Neuronal stem cell (in vitro differentiated cells): ENCODE measurements around the gene BEX2.

Experiments
- DNase-seq: peaks from one replicate; pipeline ENCODE4 v3.0.0-alpha.2; 2013; ENCODE audit warnings: low spot score
- H2AFZ ChIP-seq: one replicate; pipeline ENCODE4 v1.6.1; 2013; ENCODE audit warnings: mild to moderate bottlenecking, low read length, inconsistent platforms
- H2AK5ac ChIP-seq: 2 replicates; pipeline ENCODE4 v1.6.1; 2013; ENCODE audit warnings: low read depth, mild to moderate bottlenecking, inconsistent platforms, low read length, moderate library complexity, mixed read lengths
- H2BK120ac ChIP-seq: 2 replicates; pipeline ENCODE4 v1.6.1; 2013; ENCODE audit warnings: low read depth, mild to moderate bottlenecking, inconsistent platforms, low read length, moderate library complexity, mixed read lengths
- H2BK12ac ChIP-seq: one replicate; pipeline ENCODE4 v1.6.1; 2013; ENCODE audit warnings: low read length, inconsistent platforms
- H2BK15ac ChIP-seq: 2 replicates; pipeline ENCODE4 v1.6.1; 2013; ENCODE audit warnings: mild to moderate bottlenecking, low read length, inconsistent platforms, mixed read lengths
- H2BK5ac ChIP-seq: one replicate; pipeline ENCODE4 v1.6.1; 2013; ENCODE audit warnings: inconsistent platforms, mild to moderate bottlenecking, low read length, moderate library complexity
- H3K14ac ChIP-seq: one replicate; pipeline ENCODE4 v1.6.1; 2013; ENCODE audit warnings: low read length, inconsistent platforms
- H3K18ac ChIP-seq: 2 replicates; pipeline ENCODE4 v1.6.1; 2013; ENCODE audit warnings: low read length, inconsistent platforms
- H3K23ac ChIP-seq: 2 replicates; pipeline ENCODE4 v1.6.1; 2013; ENCODE audit warnings: low read depth, mild to moderate bottlenecking, mixed read lengths, low read length, inconsistent platforms; ENCODE audit not compliant: poor library complexity
- H3K27ac ChIP-seq: replicated peaks from 3 replicates; pipeline ENCODE4 v1.5.1; 2013; ENCODE audit warnings: low read length, inconsistent platforms
- H3K27me3 ChIP-seq, 3 experiments: 2 replicates each; pipeline ENCODE4 v1.6.1; 2013; ENCODE audit warnings: low read length in 3 of 3, mild to moderate bottlenecking in 2 of 3, inconsistent platforms in 1 of 3, low read depth in 1 of 3, mixed read lengths in 1 of 3, moderate library complexity in 1 of 3; ENCODE audit not compliant: control insufficient read depth in 3 of 3, insufficient read depth in 3 of 3
- H3K36me3 ChIP-seq, 2 donors: replicated peaks in 1 of 2; 2 replicates each; pipeline ENCODE4 v1.6.1; 2013; ENCODE audit warnings: low read length in 2 of 2; ENCODE audit not compliant: control insufficient read depth in 2 of 2, insufficient read depth in 2 of 2
- H3K4ac ChIP-seq: 2 replicates; pipeline ENCODE4 v1.6.1; 2013; ENCODE audit warnings: inconsistent platforms, mild to moderate bottlenecking, low read length, moderate library complexity
- H3K4me1 ChIP-seq, 2 donors: 1 replicate in 1 of 2; 2 replicates in 1 of 2; pipeline ENCODE4 v1.6.1; 2013; ENCODE audit warnings: low read length in 2 of 2, low read depth in 1 of 2; ENCODE audit not compliant: control insufficient read depth in 2 of 2, insufficient read depth in 1 of 2
- H3K4me2 ChIP-seq: one replicate; pipeline ENCODE4 v1.6.1; 2013; ENCODE audit warnings: mild to moderate bottlenecking, low read length, inconsistent platforms; ENCODE audit not compliant: insufficient read depth, poor library complexity, severe bottlenecking
- H3K4me3 ChIP-seq, 2 donors: 2 replicates each; pipeline ENCODE4 v1.5.1; 2013; ENCODE audit warnings: low read length in 2 of 2, mild to moderate bottlenecking in 2 of 2, inconsistent platforms in 1 of 2, moderate library complexity in 1 of 2
- H3K79me1 ChIP-seq: one replicate; pipeline ENCODE4 v1.6.1; 2013; ENCODE audit warnings: low read depth, mild to moderate bottlenecking, inconsistent platforms, low read length, moderate library complexity
- H3K9ac ChIP-seq: one replicate; pipeline ENCODE4 v1.6.1; 2013; ENCODE audit warnings: mild to moderate bottlenecking, low read depth, low read length, inconsistent platforms; ENCODE audit not compliant: poor library complexity
- H3K9me3 ChIP-seq, 2 donors: replicated peaks in 1 of 2; 2 replicates each; pipeline versions ENCODE3 to v1.6.1; 2013; ENCODE audit warnings: low read length in 2 of 2, mild to moderate bottlenecking in 2 of 2, inconsistent platforms in 1 of 2, low read depth in 1 of 2, mixed read lengths in 1 of 2, moderate library complexity in 1 of 2; ENCODE audit not compliant: control insufficient read depth in 2 of 2, insufficient read depth in 1 of 2
- H4K8ac ChIP-seq: one replicate; pipeline ENCODE4 v1.6.1; 2013; ENCODE audit warnings: low read depth, mild to moderate bottlenecking, inconsistent platforms, low read length, moderate library complexity
- H4K91ac ChIP-seq: one replicate; pipeline ENCODE4 v1.6.1; 2013; ENCODE audit warnings: low read length, low read depth, mild to moderate bottlenecking, inconsistent platforms; ENCODE audit not compliant: poor library complexity
- WGBS, 2 donors: extraction: QIAGEN DNeasy Blood & Tissue Kit; methylation state at CpG; one replicate each; pipeline ENCODE4 v1.1.7; 2013; ENCODE audit warnings: missing lambda C conversion rate in 2 of 2, mixed read lengths in 1 of 2; ENCODE audit not compliant: insufficient read length in 2 of 2, insufficient replicate concordance in 1 of 2; ENCODE audit errors: extremely low coverage in 2 of 2; 5-methylcytosine and 5-hydroxymethylcytosine counted together

Gene BEX2

GRCh38 chrX:103356858-103357257 is 46.1 kb upstream of the BEX2 start:
- DNase-seq: no peak
- Histone ChIP-seq H4K91ac (no peak overlapping the region), H3K14ac (no peak overlapping the region), H3K4ac (no peak overlapping the region), H2BK15ac (no peak overlapping the region), H3K9me3 (no peaks in the 10 kb centered on the region), H3K18ac (no peak overlapping the region), H2BK5ac (no peak overlapping the region), H2BK12ac (no peak overlapping the region), H2AK5ac (no peak overlapping the region), H3K23ac (no peak overlapping the region), H3K4me1 (peaks cover 0 to 4% of the 10 kb centered on the region in 2 donors), H3K4me3 (peak overlapping the region; percentile 85 to 99), H3K79me1 (no peaks in the 10 kb centered on the region), H3K36me3 (peaks cover 0 to 12% of the 10 kb centered on the region in 2 donors), H2BK120ac (no peak overlapping the region), H4K8ac (no peak overlapping the region), H3K9ac (no peak overlapping the region), H2AFZ (peak overlapping the region; percentile 87), H3K27me3 (no peaks in the 10 kb centered on the region), H3K27ac (peak overlapping the region; percentile 73), H3K4me2 (peak overlapping the region; percentile 40)
- no CpG with 5 or more reads among the region's 13 CpGs for WGBS, 2 donors

- Histone ChIP-seq H3K4me2 (peak within 1 kb of the TSS; percentile 40), H2BK120ac (no peak within 1 kb of the TSS), H3K4ac (no peak within 1 kb of the TSS), H2BK5ac (no peak within 1 kb of the TSS), H3K79me1 (no peaks in the 10 kb centered on the region), H3K9ac (peak within 1 kb of the TSS; percentile 79), H2AK5ac (no peak within 1 kb of the TSS), H3K36me3 (peaks cover 0 to 12% of the 10 kb centered on the region in 2 donors), H3K27ac (peak within 1 kb of the TSS; percentile 73), H4K91ac (no peak within 1 kb of the TSS), H3K27me3 (no peaks in the 10 kb centered on the region), H3K4me1 (no peaks in the 10 kb centered on the region), H3K4me3 (peak within 1 kb of the TSS; percentile 85 to 99), H3K14ac (no peak within 1 kb of the TSS), H3K9me3 (no peaks in the 10 kb centered on the region), H3K23ac (no peak within 1 kb of the TSS), H3K18ac (peak within 1 kb of the TSS; percentile 24), H2BK15ac (no peak within 1 kb of the TSS), H4K8ac (no peak within 1 kb of the TSS), H2BK12ac (no peak within 1 kb of the TSS), H2AFZ (peak within 1 kb of the TSS; percentile 87)
- no peak for DNase-seq
- no CpG with 5 or more reads among the region's 18 CpGs for WGBS, 2 donors
Measured at GRCh38 chrX:103356130-103356798, 45.5 kb upstream of the BEX2 start, which contains the start of gene TCEAL9. TCEAL9 (plus strand) TSS chrX:103356506; CDS start chrX:103357685, 1,179 bp downstream.

GRCh38 chrX:103347682-103348397 is 37.0 kb upstream of the BEX2 start:
- H3K4me3 ChIP-seq: no peak overlapping the region
- no peaks in the 10 kb centered on the region for H3K4me1 ChIP-seq
- H3K9ac ChIP-seq: no peak overlapping the region
- H3K18ac ChIP-seq: no peak overlapping the region
- no peak overlapping the region for H3K14ac ChIP-seq
- peaks cover 0 to 3% (median 0%) of the 10 kb centered on the region in 3 experiments for H3K27me3 ChIP-seq
- peak overlapping the region; percentile 40 for H2AFZ ChIP-seq
- H3K4me2 ChIP-seq: peak overlapping the region; percentile 45
- H3K4ac ChIP-seq: no peak overlapping the region
- no peak overlapping the region for H2BK5ac ChIP-seq
- no peaks in the 10 kb centered on the region for H3K9me3 ChIP-seq
- H4K8ac ChIP-seq: no peak overlapping the region
- no peaks in the 10 kb centered on the region for H3K79me1 ChIP-seq
- H2BK120ac ChIP-seq: no peak overlapping the region
- H2BK15ac ChIP-seq: no peak overlapping the region
- no peak for DNase-seq
- H4K91ac ChIP-seq: no peak overlapping the region
- no peak overlapping the region for H3K27ac ChIP-seq
- no peak overlapping the region for H2AK5ac ChIP-seq
- no CpG with 5 or more reads among the region's 29 CpGs for WGBS, 2 donors
- H3K36me3 ChIP-seq: no peaks in the 10 kb centered on the region
- no peak overlapping the region for H2BK12ac ChIP-seq
- H3K23ac ChIP-seq: no peak overlapping the region

GRCh38 chrX:103344606-103345005 is 33.8 kb upstream of the BEX2 start:
- H3K4me3 ChIP-seq: no peak overlapping the region
- H3K23ac ChIP-seq: no peak overlapping the region
- no peak overlapping the region for H2BK120ac ChIP-seq
- no CpG with 5 or more reads among the region's 2 CpGs for WGBS, 2 donors
- H3K4me1 ChIP-seq: no peaks in the 10 kb centered on the region
- DNase-seq: no peak
- no peaks in the 10 kb centered on the region for H3K36me3 ChIP-seq
- no peak overlapping the region for H3K9ac ChIP-seq
- H2BK12ac ChIP-seq: no peak overlapping the region
- no peak overlapping the region for H3K18ac ChIP-seq
- H3K27ac ChIP-seq: no peak overlapping the region
- no peak overlapping the region for H2AFZ ChIP-seq
- H2BK15ac ChIP-seq: no peak overlapping the region
- H2BK5ac ChIP-seq: no peak overlapping the region
- H4K91ac ChIP-seq: no peak overlapping the region
- no peak overlapping the region for H4K8ac ChIP-seq
- H3K4me2 ChIP-seq: no peak overlapping the region
- peaks cover 0 to 3% (median 0%) of the 10 kb centered on the region in 3 experiments for H3K27me3 ChIP-seq
- no peaks in the 10 kb centered on the region for H3K79me1 ChIP-seq
- no peak overlapping the region for H3K14ac ChIP-seq
- H2AK5ac ChIP-seq: no peak overlapping the region
- no peaks in the 10 kb centered on the region for H3K9me3 ChIP-seq
- H3K4ac ChIP-seq: no peak overlapping the region
